Measurements from ENCODE around the gene ECHDC1.

GRCh38 chr6:127366282-127367022, 23.0 kb upstream of the ECHDC1 start:
- TF ChIP-seq CTCF (conservative IDR thresholded peaks at IDR 0.05; ENCODE audit: low read length) = no peak
- no peak for TF ChIP-seq EZH2phosphoT487 (IDR thresholded peaks at IDR 0.05; ENCODE audit: borderline replicate concordance)
